NCI-H2196 (cell line): Measurements from ENCODE around the gene ITIH3.

Source experiments
- DNase-seq: peaks from one replicate; lab custom pipeline; 2025; ENCODE audit not compliant: unreplicated experiment; lab: John Stamatoyannopoulos, UW

The ITIH3 gene

GRCh38 chr3:52824037-52824436 lies 29.4 kb downstream of the ITIH3 start:
- DNase-seq, result no peak

- no peak for DNase-seq
Measured at GRCh38 chr3:52827441-52827840, 32.8 kb downstream of the ITIH3 start.

- DNase-seq, result no peak
Measured at GRCh38 chr3:52827866-52828376, 33.3 kb downstream of the ITIH3 start.

GRCh38 chr3:52829482-52829881 lies 34.9 kb downstream of the ITIH3 start:
- no peak for DNase-seq

GRCh38 chr3:52829906-52830463 lies 35.4 kb downstream of the ITIH3 start:
- DNase-seq, result no peak

GRCh38 chr3:52830535-52831258 lies 36.1 kb downstream of the ITIH3 start, which contains the start of gene ITIH4:
TSS of gene ITIH4 (minus strand) at chr3:52830672. CDS start at chr3:52830642, 30 bp downstream.
- DNase-seq, result no peak

- peak; percentile 48 for DNase-seq
Measured at GRCh38 chr3:52831500-52832301, 37.1 kb downstream of the ITIH3 start.

- DNase-seq, result no peak
Measured at GRCh38 chr3:52833202-52833601, 38.6 kb downstream of the ITIH3 start.

- DNase-seq, result no peak
Measured at GRCh38 chr3:52834871-52835501, 40.4 kb downstream of the ITIH3 start, which contains the start of gene MUSTN1. TSS of gene MUSTN1 (minus strand) at chr3:52835019. CDS start at chr3:52834948, 71 bp downstream.

- no peak for DNase-seq
Measured at GRCh38 chr3:52835766-52836470, 41.3 kb downstream of the ITIH3 start.

- no peak for DNase-seq
Measured at GRCh38 chr3:52836471-52836845, 41.9 kb downstream of the ITIH3 start.

- DNase-seq, result no peak
Measured at GRCh38 chr3:52836986-52837385, 42.4 kb downstream of the ITIH3 start.

- DNase-seq, result no peak
Measured at GRCh38 chr3:52838561-52839267, 44.1 kb downstream of the ITIH3 start.

- no peak for DNase-seq
Measured at GRCh38 chr3:52839268-52839575, 44.6 kb downstream of the ITIH3 start.

GRCh38 chr3:52839892-52840545 lies 45.4 kb downstream of the ITIH3 start:
- no peak for DNase-seq

- DNase-seq, result no peak
Measured at GRCh38 chr3:52841211-52841980, 46.8 kb downstream of the ITIH3 start.

GRCh38 chr3:52841981-52842340 lies 47.4 kb downstream of the ITIH3 start:
- DNase-seq, result no peak

GRCh38 chr3:52842424-52842823 lies 47.8 kb downstream of the ITIH3 start:
- no peak for DNase-seq
